Renal pelvis (tissue), 4 donors: ENCODE data around the gene TRIO. TPM values are rescaled to one million over a fixed set of nuclear protein-coding genes. Genes with fewer than 3 reads are reported as not detected.
"Not testable (repeated sequence)": the region's sequence is repeated elsewhere in the genome, so short reads cannot be mapped to it uniquely, and the experiment has no call there.

Source experiments
- DNase-seq: peaks from one replicate; pipeline ENCODE4 v3.0.0-alpha.2; 2013
- polyA plus RNA-seq, 3 donors: library from polyadenylated mRNA; unstranded; fragments of 120-200 nt; gene quantifications; one replicate each; pipeline ENCODE4 v1.2.1, GENCODE V29; 2013; ENCODE audit not compliant: insufficient read length in 3 of 3

TRIO gene
- polyA plus RNA-seq, 3 donors: 101 to 115 (median 109) TPM

DNA sequence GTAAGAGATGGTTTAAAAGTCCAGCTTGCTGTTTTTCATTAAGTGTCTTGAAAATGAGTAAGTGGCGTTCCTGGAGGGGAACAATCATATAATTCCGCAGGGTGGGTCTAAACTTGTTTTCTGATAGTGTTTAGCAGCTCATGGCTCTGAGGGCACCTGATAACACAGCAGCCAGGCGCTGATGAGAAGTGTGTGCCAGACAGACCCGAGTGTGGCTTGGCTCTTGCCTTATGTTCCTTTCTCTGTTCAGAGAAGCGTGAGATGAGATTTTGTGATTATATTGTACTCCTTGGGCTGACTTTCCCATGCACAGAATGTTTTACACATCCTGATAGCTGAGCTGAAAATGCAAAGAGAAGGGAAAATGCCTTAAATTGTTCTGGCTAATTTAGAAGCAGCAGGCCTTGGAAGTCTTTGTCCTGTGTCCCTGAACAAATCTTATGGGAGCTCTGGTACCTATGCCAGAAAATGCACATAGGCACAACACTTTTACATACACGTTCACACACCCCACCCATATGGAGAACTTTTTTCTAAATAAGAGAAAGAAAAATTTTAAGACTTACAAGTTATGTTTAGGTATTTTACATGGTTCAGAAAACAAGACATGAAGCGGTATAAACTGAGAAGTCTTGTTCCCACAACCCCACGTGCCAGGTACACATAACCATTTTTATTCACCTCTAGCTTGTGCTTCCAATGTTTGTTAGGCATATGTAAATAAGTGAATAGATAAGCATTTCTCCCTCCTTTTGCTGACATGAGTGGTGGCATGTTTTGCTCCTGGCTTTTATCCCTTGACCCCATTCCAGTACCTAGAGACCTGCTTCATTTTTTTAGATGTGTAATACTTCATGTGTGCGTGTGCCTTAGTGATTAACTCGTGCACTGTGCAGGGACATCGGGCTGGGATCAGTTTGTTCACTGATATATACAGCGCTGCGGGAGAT, 286.2 kb downstream of the TRIO start:
- DNase-seq: no peak

GRCh38 chr5:14431534-14431933, 288.4 kb downstream of the TRIO start:
- DNase-seq: no peak

GRCh38 chr5:14432931-14433589, 289.9 kb downstream of the TRIO start:
- no peak for DNase-seq

DNA sequence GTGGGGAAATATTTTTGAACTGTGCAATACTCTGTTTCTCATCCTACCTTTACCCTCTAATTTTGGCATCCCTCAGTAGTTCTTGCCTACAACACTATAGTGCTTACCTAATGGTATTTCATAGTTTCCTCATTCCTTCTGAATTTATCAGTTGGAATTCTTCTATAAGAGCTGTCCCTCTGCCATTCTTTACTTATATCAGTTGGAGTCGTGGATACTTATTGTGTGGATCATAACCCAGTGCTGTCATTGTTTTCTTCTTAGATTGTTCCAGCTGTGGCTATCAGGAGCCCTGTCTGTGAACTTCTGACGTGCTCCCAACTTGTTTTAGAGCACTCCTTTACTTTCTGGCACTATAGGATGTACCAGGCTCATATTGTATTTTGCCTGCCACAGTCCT, 292.3 kb downstream of the TRIO start:
- no peak for DNase-seq

DNA sequence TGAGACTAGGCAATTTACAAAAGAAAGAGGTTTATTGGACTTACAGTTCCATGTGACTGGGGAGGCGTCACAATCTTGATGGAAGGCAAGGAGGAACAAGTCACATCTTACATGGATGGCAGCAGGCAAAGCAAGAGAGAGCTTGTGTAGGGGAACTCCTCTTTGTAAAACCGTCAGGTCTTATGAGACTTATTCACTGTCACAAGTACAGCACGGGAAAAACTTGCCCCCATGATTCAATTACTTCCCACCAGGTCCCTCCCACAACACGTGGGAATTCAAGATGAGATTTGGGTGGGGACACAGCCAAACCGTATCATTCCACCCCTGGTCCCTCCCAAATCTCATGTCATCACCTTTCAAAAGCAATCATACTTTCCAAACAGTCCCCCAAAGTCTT, 293.0 kb downstream of the TRIO start:
- not testable (repeated sequence) for DNase-seq

DNA sequence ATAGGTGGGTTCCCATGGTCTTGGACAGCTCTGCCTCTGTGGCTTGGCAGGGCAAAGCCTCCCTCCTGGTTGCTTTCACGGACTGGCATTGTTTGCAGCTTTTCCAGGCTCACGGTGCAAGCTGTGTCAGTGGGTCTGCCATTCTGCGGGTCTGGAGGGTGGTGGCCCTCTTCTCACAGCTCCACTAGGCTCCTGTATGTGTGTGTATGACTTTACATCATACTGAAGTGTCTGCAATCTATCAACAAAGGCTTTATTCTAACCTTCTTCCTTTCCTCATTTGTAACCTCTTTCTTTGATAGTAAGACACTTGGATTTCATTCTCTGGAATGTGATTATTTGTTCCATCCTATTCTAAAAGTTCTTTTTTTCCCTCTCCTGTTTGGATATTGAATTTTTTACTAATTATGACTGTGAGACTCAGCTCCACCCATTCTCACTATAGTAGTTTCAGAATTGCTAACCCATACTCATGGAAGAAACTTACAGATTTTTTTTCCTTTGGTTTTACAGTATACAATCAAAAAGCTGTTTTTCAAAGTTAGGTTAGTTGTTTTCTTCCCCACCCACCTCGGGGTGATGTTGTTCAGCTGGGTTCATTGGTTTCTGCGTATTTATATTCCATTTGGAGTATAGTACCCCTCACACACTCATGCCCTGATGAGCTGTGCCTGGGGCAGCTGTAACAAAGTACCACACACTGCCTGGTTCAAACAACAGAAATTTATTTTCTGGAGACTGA, 293.8 kb downstream of the TRIO start:
- DNase-seq: no peak

DNA sequence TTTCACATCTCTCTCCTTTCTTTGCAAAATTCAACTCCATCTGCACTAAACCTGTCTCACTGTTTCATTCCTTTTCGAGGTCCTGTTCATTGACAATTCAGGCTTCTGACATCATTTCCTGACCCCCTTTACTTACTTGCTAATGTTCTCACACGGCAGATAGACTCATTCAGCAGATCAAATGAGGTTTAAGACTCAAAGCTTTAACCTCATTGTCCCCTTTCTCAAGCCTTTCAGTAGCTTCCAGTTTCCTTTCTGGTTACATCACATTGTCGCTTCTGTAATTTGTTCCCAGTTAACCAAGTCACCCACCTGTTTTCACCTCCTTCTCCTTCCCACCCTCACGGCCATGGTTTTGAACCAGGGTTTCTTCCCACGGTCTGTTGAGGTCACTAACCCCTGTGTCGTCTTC, 295.1 kb downstream of the TRIO start:
- no peak for DNase-seq

- DNase-seq: peak; percentile 76
These were observed 296.1 kb downstream of the TRIO start for GRCh38 chr5:14439087-14439871.

DNA sequence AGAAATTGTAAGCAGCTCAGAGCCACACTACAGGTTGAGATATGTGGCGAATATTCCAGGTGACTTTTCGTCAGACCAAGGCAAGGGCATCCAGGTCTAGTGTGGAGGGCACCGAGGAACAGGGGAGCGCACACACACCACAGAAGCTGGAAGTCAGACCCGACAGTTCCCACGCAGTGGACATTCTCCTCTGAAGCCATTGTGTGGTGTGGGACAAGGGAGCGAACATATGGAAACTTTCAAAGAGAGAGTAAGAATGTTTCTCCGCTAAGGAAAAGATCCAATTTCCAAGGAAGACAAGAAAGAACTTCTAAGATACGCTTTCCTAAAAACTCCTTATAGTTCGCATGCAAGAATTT, 297.1 kb downstream of the TRIO start:
- peak; percentile 68 for DNase-seq

DNA sequence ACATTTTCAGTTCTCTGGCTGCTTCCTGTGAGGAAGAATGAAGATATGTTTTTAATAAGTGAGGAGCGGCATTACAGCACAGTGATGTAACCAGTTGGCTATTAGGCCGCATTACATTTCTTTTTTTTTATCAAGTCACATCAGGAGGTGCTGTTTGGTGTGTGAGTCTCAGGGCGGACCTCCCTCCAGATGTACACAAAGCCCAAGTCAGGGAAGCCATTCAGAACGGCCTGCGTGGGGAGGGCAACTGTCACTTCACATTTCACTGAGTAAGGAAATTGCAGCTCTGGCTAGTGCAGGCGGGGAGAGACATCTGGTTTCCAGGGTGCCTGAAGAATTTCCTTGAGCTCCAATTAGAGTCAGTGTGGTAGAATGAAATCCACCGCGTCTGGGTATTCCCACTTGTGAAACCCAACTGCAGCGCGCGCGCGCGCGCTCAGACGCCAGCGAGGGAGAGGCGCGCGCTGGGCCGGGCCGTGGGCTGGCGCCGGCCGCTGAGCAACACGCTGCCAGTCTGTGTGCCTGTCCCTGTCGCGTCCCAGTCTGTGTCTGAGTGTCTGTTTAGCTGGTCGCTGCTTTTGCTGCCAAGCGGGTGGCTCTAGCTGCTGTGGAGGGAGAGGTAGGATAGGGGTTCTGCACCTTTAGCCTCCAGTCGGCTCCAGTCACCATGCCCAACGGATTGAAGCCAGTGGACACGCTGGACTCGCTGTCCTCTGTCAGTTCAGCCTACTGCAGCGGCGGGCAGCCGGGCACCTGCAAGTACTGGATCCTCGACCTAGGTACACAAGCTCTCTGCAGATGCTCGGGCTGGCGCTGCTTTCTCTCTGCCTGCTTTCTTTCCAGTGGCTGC, 297.7 kb downstream of the TRIO start:
- DNase-seq: peak; percentile 87

- no peak for DNase-seq
These were observed 298.5 kb downstream of the TRIO start for GRCh38 chr5:14441641-14442040.

DNA sequence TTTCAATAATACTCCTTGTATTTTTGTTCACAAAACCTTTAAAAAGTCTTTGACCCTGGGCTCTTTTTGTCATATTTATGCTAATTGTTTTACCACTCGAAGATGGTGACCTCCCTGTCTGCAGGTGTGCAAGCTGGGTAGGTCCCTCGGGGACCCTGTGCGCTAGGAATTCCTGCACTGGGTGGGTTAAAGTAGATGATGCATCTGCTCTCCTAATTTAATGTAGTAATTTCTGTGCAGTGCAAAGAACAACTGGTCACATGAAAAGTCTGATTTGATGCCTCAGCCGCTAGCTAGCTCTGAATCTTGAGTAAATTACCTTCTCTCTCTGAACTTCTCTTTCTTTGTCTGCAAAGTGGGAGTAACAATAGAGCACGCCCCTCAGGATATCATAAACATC, 299.4 kb downstream of the TRIO start:
- DNase-seq: no peak

DNA sequence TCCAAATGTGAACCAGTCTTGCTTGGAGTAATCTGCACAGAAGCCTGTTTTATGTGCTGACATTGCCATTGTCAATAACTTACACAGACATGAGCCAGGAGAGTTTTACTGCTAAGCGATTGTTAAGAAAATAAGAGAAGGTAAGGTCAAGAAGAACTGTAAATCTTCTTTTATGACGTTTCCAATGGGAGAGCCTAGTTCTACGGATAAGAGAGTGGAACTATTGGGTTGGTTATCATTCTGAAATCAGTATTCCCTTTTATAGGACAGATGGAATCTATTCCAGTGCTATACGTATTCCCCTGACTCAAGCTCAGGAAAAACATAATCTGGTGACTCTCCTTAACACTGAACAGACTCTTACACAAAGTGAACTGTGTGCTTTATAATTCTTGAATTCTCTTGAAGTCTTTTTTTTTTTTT, 300.5 kb downstream of the TRIO start:
- no peak for DNase-seq

DNA sequence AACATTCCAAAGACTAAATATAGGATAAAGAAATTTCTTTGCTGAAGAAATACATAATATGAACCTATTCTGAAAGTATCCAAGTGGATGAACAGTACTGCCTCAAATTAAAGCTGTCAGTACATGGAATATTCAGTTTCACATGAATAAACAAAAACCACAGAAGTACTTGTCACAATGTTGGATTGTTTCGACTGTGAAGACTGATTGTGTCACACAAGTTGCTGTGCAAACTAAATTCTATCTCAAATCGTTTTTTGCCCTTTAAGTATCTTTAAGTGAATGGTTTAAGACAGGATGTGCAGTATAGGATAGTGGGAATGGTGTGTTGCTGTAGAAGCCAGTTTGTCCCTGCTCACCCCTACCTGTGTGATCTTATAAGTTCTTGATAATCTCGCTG, 301.0 kb downstream of the TRIO start:
- DNase-seq: no peak

GRCh38 chr5:14445013-14445412, 301.9 kb downstream of the TRIO start:
- DNase-seq: no peak

DNA sequence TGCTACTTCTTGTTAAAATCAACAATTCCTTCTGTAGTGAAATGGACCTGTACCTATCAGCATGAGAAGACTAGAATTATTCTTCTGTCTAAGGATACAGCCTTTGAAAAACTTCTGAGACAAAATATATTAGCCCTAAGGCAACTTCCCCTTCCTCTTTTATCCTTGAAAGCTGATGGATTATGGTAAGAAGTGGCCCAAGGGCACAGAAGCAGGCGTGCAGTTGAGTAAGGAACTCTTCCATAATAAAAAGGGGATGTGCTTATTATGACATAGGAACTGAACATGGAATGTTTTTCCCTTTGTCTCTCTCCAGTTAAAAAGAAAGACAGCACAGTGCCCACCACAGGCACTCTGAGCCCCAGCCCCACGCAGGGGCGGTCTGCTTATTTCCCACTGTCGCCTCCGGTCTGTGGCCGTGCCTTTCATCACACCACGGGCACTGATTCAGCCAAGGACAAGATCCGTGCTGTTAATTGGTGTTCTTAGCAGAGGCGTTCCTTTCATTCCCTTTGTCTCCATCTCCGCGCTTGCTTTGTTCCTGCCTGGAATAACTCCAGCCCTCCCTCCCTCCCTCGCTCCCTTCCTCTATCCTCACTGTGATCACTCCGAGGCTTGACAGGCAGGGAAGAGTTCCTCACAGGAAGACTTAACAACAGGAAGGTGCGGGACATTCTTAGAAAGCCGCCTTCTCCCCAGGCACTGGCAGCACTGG, 302.6 kb downstream of the TRIO start:
- no peak for DNase-seq

DNA sequence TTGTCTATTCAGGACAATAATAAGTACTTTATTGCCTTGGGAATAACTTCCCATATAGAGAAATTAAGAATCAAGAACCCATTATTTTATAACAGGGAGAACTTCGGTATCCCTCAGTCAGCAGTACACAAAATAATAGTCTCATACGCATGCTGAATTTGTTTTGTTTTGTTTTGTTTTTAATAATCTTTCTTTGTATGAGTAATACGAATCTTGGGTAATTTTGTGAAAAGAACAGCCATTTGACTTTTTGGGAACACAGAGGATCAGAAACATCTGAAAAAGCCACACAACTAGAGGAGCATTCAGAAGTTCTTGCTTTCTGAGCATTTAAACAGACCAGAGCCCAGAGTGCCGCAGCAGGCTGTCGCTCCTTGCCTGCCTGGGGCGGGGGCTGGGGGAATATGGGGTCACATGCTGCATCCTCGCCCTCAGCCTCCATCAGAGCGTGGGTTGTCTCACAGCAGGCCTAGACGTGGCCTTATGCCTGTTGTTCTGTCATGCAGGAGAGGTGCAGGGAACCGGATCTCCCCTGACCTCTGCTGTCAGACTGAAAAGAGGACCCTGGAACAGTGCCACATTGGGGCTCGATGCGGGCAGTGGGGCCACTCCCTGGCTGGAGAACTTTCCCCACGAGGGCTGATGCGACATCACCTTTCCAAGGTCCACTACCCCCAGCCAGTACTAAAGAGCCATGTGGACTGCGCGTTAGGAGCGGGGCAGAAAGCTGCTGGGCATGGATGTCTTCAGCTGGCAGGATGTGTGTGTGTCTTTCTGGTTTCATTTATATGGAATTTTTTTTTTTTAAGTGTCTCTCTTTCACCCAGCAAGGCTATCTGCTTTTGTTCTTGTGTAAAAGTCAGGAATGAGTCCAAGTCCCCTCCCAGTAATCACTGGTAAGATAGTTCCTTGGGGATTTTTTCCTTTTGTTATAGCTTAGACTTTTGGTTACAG, 305.1 kb downstream of the TRIO start:
- DNase-seq: no peak

GRCh38 chr5:14449052-14449661, 306.0 kb downstream of the TRIO start:
- DNase-seq: peak; percentile 64
